Jurkat, Clone E6-1 (cell line): ENCODE measurements around the gene WHRN.

Source experiments
- DNase-seq: peaks from one replicate; pipeline ENCODE4 v3.0.0-alpha.2; 2011; ENCODE audit warnings: low read depth, low spot score
- H3K4me3 ChIP-seq: 2 replicates; pipeline ENCODE4 v1.5.1; 2011; ENCODE audit warnings: mild to moderate bottlenecking, low read length, control low read depth, moderate library complexity

WHRN gene

GRCh38 chr9:114376586-114377445, 128.5 kb downstream of the WHRN start:
- H3K4me3 ChIP-seq, result no peak overlapping the region
- DNase-seq, result no peak

GRCh38 chr9:114375386-114376175, 129.7 kb downstream of the WHRN start:
- H3K4me3 ChIP-seq, result no peak overlapping the region
- no peak for DNase-seq

- no peak for DNase-seq
- H3K4me3 ChIP-seq, result no peak overlapping the region
Observed at GRCh38 chr9:114374936-114375335, 130.3 kb downstream of the WHRN start.

- DNase-seq, result no peak
- H3K4me3 ChIP-seq, result no peak overlapping the region
Observed at GRCh38 chr9:114373960-114374730, 131.1 kb downstream of the WHRN start.

- peak overlapping the region; percentile 54 for H3K4me3 ChIP-seq
- peak; percentile 99 for DNase-seq
Observed at GRCh38 chr9:114372921-114373448, 132.3 kb downstream of the WHRN start.

GRCh38 chr9:114371973-114372917, 133.0 kb downstream of the WHRN start:
- DNase-seq, result peak; percentile 91
- peak overlapping the region; percentile 54 for H3K4me3 ChIP-seq

GRCh38 chr9:114371343-114371944, 133.8 kb downstream of the WHRN start:
- peak overlapping the region; percentile 54 for H3K4me3 ChIP-seq
- DNase-seq, result no peak

- no peak for DNase-seq
- H3K4me3 ChIP-seq, result 0 out of 2 replicates have a peak overlapping the region, but pooled peaks have one; percentile 54
Observed at GRCh38 chr9:114370968-114371320, 134.3 kb downstream of the WHRN start.

- H3K4me3 ChIP-seq, result no peak overlapping the region
- no peak for DNase-seq
Observed at GRCh38 chr9:114370251-114370967, 134.9 kb downstream of the WHRN start.

- H3K4me3 ChIP-seq, result no peak overlapping the region
- no peak for DNase-seq
Observed at GRCh38 chr9:114369216-114370130, 135.8 kb downstream of the WHRN start.

GRCh38 chr9:114367772-114368569, 137.3 kb downstream of the WHRN start:
- no peak overlapping the region for H3K4me3 ChIP-seq
- DNase-seq, result no peak

- H3K4me3 ChIP-seq, result no peak overlapping the region
- DNase-seq, result no peak
Observed at GRCh38 chr9:114367366-114367765, 137.9 kb downstream of the WHRN start.

GRCh38 chr9:114366334-114367128, 138.7 kb downstream of the WHRN start:
- no peak for DNase-seq

GRCh38 chr9:114365194-114365593, 140.1 kb downstream of the WHRN start:
- DNase-seq, result no peak
- no peak overlapping the region for H3K4me3 ChIP-seq

More at GRCh38 chr9:114366334-114367128, 138.7 kb downstream of the WHRN start:
- no peak overlapping the region for H3K4me3 ChIP-seq
